Measurements from ENCODE around the gene SLC7A6OS.
"Not testable (repeated sequence)": the region's sequence is repeated elsewhere in the genome, so short reads cannot be mapped to it uniquely, and the experiment has no call there.

Gene SLC7A6OS

GRCh38 chr16:68297908-68298307 is 12.8 kb downstream of the SLC7A6OS start:
- DNase-seq, result no peak

DNA sequence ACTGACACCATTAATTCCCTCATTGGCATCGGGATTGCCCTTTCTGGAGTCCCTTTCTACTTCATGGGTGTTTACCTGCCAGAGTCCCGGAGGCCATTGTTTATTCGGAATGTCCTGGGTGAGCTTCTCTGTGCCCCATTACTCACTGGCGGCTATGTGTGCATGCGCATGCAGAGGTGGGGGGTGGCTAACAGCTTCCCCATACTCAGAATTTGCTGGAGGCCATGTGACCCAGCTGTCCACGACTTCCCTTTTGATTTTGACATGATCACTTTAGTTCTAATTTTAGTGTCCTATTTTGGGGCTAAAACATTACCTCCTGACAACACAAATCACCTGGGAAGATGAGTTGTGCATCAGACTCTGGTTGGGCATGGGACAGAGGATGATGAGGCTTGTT is 14.1 kb downstream of the SLC7A6OS start:
- DNase-seq, result no peak

DNA sequence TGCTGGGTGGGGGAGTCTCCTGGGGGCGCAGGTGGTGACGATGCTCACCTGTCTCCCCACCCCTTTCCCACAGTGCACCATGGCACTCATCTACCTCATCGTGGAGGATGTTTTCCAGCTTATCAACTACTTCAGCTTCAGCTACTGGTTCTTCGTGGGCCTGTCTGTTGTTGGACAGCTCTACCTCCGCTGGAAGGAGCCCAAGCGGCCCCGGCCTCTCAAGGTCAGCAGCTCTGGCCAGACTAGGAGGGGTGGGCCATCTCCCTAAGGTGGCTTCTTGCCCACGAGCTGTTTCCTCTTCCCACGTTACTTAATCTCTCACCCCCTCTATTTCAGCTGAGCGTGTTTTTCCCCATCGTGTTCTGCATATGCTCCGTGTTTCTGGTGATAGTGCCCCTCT is 14.5 kb downstream of the SLC7A6OS start:
- DNase-seq, result no peak

GRCh38 chr16:68292425-68292824 is 18.3 kb downstream of the SLC7A6OS start:
- DNase-seq, result no peak

DNA sequence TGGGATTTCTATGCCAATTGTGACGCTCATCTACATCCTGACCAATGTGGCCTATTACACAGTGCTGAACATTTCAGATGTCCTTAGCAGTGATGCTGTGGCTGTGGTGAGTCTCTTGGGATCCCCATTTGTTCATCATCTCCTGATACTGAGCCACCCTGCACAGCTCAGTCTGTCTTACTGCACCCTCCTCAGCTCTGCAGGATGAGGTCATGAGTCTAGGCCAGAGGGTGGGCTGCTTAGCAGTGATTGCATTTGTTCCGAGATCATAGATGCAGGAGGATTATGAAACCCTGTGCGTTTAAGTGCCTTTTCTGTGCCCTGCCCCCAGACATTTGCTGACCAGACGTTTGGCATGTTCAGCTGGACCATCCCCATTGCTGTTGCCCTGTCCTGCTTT is 19.5 kb downstream of the SLC7A6OS start:
- no peak for DNase-seq

- no peak for DNase-seq
These were observed 20.3 kb downstream of the SLC7A6OS start for GRCh38 chr16:68290450-68290849.

DNA sequence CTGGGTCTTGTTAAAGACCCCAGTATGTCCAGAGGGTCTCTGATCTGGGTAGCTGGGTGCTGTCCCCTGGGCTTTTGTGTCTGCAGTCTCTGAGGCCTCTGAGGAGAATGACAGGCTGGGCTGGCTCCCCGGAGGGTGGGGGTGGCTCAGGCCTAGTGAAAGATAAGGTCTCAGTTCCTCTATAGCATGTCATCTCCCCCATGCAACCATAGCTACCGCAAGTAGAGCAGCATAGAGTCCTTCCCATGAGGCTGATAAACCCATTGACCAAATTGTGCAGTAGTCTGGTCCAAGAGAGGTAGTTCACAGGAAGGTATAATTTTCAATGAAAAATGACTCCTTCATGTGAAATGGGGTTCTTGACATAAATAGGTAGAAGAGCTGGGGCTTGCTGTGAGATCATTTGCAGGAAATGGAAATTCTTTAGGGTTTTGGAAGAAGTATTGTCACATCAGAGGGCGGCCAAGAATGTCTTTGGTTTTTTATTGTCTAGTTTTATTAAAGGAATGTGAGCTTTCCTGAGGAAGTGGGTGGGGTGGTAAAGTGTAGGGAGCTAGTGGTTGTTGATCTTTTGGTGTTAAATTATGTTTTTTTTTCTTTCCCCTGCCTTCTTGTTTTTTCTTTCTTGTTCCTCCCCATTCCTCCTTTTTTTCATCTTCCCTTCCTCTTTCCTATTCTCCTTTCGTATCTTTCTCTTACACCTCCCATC is 21.0 kb downstream of the SLC7A6OS start:
- no peak for DNase-seq

GRCh38 chr16:68289202-68289601 is 21.5 kb downstream of the SLC7A6OS start:
- no peak for DNase-seq

DNA sequence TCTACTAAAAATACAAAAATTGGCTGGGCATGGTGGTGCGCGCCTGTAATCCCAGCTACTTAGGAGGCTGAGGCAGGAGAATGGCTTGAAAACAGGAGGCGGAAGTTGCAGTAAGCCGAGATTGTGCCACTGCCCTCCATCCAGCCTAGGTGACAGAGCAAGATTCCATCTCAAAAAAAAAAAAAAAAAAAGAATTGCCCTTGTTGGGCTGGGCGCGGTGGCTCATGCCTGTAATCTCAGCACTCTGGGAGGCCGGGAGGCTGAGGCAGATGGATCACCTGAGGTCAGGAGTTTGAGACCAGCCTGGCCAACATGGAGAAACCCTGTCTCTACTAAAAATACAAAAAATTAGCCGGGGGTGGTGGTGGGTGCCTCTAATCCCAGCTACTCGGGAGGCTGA is 21.9 kb downstream of the SLC7A6OS start:
- DNase-seq, result not testable (repeated sequence)

DNA sequence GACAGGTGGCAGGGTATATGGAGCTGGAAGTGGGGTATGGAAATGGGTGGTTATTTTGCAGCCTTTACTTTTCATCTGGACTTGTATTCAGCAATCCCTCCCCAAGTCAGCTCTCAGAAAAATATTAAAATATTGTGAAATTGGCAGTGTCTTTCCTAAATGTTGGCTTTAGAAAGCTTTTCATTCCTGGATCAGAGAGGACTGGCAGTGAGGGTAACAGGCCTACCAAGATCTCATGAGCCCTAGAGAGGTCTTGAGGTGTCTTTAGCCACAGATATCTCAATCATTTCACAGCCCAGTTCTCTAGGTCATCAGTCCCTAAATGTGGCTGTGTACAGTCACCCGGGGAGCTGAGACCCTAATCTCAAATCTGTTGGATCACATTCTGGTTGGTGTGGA is 22.5 kb downstream of the SLC7A6OS start:
- DNase-seq, result no peak

DNA sequence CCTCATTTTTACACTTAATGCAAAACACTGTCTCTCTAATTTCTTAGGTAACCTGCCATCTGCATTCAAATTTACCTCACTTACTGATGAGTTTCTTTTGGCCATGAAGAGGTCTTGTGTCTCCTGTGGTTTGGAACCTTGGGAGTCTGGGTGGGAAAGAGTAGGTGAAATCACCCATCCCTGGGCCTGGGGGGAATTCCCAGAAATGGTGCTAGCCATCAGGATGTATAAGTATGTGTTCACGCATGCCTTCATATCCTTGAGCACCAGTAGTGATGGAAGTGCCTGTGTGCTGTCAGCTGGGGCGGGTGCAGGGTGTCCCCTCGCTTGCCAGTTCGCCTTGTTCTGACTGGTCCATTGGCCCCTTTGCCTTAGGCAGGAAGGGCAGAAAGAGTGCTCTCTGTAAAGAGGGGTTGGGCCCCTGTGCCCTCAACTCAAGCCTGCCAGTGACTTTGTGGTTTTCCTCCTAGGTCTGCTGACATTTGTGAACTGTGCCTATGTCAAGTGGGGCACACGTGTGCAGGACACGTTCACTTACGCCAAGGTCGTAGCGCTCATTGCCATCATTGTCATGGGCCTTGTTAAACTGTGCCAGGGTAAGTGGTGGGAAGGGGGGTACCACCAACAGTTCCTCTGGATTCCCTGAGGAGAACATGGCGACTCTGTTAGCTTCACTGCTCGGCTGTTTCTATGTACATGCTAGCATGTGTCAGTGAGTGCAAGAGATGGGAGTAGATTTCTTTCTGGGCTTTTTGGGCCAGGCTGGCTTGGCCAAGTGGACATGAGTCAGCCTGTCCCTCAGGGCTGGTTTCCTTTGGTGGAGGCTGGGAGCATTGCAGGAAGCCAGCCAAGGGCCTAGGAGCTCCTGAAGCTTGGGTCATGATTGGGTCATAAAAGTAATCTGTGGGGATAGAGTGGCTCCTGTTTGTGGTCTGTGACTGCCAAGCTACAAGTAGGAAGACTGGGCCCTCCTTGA is 23.2 kb downstream of the SLC7A6OS start:
- DNase-seq, result peak; percentile 76

GRCh38 chr16:68286153-68287074 is 24.3 kb downstream of the SLC7A6OS start:
- DNase-seq, result no peak

DNA sequence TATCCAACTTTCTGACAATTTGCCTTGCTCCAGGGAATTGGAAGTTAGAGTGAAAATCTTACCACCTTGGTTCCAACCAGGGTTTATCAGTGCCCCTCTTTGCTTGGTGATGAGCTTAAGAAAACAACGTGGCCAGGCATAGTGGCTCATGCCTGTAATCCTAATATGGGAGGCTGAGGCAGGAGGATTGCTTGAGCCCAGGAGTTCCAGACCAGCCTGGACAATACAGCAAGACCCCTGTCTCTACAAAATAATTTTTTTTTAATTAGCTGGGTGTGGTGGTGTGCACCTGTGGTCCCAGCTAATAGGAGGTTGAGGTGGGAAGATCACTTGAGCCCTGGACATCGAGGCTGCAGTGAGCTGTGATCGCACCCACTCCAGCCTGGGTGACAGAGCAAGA is 25.1 kb downstream of the SLC7A6OS start:
- no peak for DNase-seq

DNA sequence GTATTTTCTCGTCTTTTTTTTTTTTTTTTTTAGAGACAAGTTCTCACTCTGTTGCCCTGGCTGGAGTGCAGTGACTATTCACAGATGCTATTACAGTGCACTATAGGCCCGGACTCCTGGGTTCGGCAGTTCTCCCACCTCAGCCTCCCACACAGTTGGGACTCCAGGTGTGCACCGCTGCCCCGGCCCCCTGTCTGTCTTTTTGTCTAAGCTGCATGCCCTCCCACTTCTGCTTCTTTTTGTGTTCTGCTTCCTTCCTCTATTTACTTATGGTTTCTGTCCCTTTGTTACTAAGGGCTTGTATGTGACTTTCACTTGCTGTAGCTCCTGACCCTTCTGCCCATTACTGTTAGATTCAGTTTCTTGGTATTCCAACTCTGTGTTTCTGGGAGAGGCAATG is 25.9 kb downstream of the SLC7A6OS start:
- DNase-seq, result no peak

DNA sequence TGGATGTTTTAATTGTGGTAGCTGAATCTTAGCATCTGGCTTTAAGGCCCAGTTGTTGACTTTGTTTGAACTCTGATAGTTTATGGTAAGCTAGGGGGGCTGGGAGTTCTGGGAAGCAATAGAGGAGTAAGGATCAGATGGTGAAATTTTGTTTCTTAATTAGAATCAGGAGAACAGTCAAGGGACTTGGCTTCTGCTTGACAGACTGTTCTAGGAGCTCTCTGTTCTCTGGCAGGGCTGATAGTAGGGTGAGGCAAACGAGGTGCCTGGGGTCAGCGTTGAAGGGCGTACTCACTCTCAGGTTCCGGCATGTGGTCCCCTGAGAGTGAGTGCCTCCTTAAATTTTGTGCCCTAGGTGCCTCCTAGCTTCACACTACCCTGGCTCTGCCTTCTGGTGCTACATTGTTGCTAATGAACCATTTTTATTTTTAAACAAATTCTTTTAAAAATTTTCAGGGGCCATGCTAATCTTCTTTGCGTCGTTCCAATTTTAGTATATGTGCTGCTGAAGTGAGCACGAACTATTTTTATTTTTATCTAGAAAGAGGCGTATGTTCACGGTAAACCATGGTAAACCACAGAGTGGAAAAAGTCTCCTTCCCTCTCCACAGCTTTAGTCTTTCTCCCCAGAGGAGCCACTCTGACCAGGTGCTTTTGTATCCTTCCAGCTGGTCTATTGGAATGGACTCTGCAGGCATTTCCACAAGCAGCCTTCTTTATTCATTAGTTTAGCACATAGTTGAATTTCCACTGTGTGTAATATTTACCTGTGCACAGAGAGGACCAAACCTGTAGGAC is 26.7 kb downstream of the SLC7A6OS start:
- no peak for DNase-seq

DNA sequence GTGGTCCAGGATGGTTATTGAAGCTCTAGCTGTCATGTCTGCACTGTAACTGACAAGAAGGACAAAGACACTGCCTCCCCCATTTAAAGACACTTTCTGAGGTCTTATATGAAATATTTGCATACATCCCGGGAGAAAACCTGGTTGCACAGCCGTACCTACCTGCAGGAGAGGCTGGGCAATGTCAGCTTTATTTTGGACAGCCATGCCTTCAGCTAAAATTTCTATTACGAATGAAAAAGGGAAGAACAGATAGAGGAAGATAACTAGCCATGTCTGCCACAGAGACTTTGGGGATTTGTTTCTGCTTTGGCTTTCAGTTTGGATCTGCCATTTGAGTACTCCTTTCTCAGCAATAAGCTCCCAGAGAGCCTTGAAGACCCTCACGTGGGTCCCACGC is 27.4 kb downstream of the SLC7A6OS start:
- no peak for DNase-seq

- no peak for DNase-seq
These were observed 28.7 kb downstream of the SLC7A6OS start for GRCh38 chr16:68282064-68282452.

DNA sequence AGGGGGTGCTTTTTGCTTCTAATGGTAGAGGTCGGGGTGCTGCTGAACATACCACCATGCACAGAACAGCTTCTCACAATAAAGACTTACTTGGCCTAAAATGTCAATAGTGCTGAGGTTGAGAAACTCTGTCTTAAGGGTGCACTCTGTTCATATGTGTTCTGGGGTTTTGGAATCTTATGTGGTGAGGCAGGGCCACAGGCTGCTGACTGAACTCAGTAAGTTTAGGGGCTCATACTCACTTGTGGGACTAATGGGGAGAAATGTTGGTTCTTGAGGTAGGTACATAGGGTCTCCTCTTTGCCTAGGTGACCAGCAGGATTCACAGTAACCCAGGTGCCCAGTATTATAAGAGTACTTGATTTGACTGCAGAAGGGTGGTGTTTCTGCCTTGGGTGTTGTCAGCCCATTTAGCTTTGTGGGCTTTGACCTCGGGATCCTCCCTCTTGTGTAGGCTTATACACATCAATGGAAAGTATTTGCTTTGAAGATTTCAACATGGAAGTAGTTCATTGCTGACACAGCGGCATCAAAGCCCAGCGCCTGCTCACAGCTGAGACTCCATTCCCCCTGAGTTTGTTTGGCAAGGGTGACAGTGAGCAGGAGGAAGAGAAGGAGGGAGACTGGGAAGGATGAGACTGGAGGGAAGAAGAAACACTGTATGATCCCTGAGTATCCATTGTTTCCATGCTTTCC is 29.2 kb downstream of the SLC7A6OS start:
- no peak for DNase-seq

DNA sequence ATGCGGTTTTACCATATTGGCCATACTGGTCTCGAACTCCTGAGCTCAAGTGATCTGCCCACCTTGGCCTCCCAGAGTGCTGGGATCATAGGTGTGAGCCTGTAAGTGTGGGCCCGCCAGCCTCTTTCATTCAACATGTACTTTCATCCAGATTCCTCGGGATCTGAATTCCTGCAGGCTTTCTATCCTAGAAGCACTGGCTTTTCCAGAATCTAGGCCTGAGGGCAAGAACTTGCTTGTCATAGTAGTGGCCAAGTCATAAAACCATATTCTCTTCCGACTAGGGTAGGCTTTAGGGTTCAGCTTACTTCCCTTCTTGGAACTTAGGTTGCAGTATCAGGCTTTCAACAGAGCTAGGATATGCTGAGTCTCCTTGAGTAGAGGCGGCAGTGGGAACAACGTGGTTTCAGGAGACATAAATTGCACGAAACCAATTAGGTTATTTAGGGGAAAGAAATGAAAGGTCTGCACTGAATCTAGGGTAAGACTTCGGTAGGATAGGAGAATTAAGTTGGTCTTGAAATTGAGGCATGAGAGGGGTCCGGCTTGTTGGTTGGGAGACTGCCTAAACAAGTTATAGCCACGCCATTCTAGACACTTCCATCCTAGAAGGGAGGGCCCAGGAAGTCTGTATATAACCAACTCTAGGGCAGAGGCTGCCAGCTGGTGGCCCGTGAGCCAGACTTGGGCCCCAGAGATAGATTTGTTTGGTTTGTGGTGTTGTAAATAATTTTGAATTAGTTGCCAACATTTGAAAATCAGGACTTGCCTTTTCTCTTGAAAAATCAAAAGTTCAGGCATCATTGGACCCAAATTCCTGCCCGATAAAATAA is 30.8 kb downstream of the SLC7A6OS start:
- DNase-seq, result no peak

DNA sequence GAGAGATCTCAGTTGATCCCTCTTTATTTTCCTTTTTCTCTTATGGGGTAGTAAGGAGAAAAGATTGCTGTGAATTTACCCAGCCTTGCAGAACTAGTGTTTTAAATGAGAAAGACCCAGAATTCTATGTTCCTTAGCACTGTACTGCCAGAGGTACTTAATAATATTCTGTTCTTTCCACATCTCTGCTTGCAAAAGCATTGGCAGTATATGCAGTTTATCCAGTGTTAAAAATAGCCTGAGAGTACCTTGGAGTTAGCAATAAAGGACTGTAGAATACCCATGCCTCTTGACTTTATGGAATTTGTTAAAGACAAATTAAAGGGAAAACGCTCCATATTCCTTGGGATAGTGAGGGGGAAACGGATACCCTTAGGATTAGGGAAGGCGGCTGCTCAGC is 34.5 kb downstream of the SLC7A6OS start:
- DNase-seq, result no peak

Data from T1000 (cell line).